Peyer's patch (tissue), 4 donors: ENCODE measurements around the gene CRKL.

Experiments
- POLR2A ChIP-seq, 2 donors: fragments of 450-650 bp; IDR thresholded peaks; one replicate each; pipeline ENCODE4 v1.5.1; 2017; ENCODE audit warnings: antibody characterized with exemption in 2 of 2, mild to moderate bottlenecking in 2 of 2, moderate library complexity in 2 of 2
- TF ChIP-seq, protein P1 (sequence below), 6 experiments: fragments of 450-650 bp in 4 of 6; fragments of 200-600 bp in 2 of 6; sonication (generic) in 1 of 6; IDR thresholded peaks; one replicate each; pipeline ENCODE4 v1.5.1; 2017 to 2019; ENCODE audit warnings: antibody characterized with exemption in 6 of 6, mild to moderate bottlenecking in 3 of 6, moderate library complexity in 1 of 6

DNA sequence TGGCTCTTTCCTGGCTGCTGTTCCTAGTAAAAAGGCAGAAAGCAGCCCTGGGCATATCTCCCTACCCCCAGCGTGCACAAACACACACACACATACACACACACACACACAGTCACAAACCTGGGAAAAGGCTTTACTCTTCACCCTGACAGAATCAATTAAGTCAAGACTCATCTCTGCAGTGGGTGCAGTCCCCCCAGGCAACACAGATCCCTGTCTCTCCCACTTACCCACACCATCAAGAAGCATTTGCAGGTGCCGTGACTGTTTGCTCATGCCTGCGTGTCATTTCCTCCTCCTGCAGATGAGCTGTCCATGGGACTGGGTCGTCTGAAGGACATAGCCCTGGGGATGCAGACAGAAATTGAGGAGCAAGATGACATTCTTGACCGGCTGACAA, 29.8 kb upstream of the CRKL start:
- TF ChIP-seq, protein P1, sequence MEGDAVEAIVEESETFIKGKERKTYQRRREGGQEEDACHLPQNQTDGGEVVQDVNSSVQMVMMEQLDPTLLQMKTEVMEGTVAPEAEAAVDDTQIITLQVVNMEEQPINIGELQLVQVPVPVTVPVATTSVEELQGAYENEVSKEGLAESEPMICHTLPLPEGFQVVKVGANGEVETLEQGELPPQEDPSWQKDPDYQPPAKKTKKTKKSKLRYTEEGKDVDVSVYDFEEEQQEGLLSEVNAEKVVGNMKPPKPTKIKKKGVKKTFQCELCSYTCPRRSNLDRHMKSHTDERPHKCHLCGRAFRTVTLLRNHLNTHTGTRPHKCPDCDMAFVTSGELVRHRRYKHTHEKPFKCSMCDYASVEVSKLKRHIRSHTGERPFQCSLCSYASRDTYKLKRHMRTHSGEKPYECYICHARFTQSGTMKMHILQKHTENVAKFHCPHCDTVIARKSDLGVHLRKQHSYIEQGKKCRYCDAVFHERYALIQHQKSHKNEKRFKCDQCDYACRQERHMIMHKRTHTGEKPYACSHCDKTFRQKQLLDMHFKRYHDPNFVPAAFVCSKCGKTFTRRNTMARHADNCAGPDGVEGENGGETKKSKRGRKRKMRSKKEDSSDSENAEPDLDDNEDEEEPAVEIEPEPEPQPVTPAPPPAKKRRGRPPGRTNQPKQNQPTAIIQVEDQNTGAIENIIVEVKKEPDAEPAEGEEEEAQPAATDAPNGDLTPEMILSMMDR (IDR thresholded peaks at IDR 0.05): no peak
- TF ChIP-seq POLR2A (IDR thresholded peaks at IDR 0.05): no peak
